Left lung (tissue), 10 donors: Measurements from ENCODE around the gene LRPAP1. TPM values are rescaled to one million over a fixed set of nuclear protein-coding genes. Genes with fewer than 3 reads are reported as not detected.

Experiments
- ATAC-seq: fragments of 200-7000 bp; cut with Tn5 transposase; one replicate; pipeline ENCODE4 v1.9.1; 2020; ENCODE audit warnings: moderate library complexity
- DNase-seq, 4 donors: peaks; one replicate each; pipeline ENCODE4 v3.0.0-alpha.2; 2013 to 2020
- H3K27ac ChIP-seq, 2 donors: fragments of 200-600 bp; sonication (generic) in 1 of 2; one replicate each; pipeline versions ENCODE4 v1.5.0 to v1.8.0; 2020 to 2021
- H3K27me3 ChIP-seq, 2 donors: fragments of 200-600 bp; sonication (generic) in 1 of 2; one replicate each; pipeline versions ENCODE4 v1.5.0 to v1.8.0; 2020 to 2021
- H3K36me3 ChIP-seq, 2 donors: fragments of 200-600 bp; sonication (generic) in 1 of 2; one replicate each; pipeline versions ENCODE4 v1.5.0 to v1.8.0; 2020 to 2021
- H3K4me1 ChIP-seq, 2 donors: fragments of 200-600 bp; one replicate each; pipeline ENCODE4 v1.8.0; 2021
- H3K4me3 ChIP-seq, 2 donors: fragments of 200-600 bp; sonication (generic) in 1 of 2; one replicate each; pipeline versions ENCODE4 v1.5.0 to v1.8.0; 2020 to 2021; ENCODE audit warnings: mild to moderate bottlenecking in 1 of 2
- H3K9me3 ChIP-seq, 2 donors: fragments of 200-600 bp; sonication (generic) in 1 of 2; one replicate each; pipeline versions ENCODE4 v1.5.0 to v1.8.0; 2020 to 2021
- CTCF ChIP-seq, 2 donors: fragments of 200-600 bp; sonication (generic) in 1 of 2; IDR thresholded peaks; one replicate each; pipeline versions ENCODE4 v1.5.0 to v1.8.0; 2021; ENCODE audit warnings: antibody characterized with exemption in 2 of 2
- intact Hi-C, 2 donors: fragments of 100-400 bp; cut with DNase I; formaldehyde crosslinking; loops; one replicate each; pipeline versions ENCODE4 v1.11.2 to v1.14.2; 2022
- polyA plus RNA-seq, 6 donors: library from polyadenylated mRNA; unstranded; fragments of 120-200 nt; gene quantifications; one replicate each; pipeline ENCODE4 v1.2.1, GENCODE V29; 2013; ENCODE audit not compliant: insufficient read length in 6 of 6
- total RNA-seq, 2 donors: library from RNA; stranded (reverse); fragmentation: NEBNext Ultra II Directional; extraction: Animal tissue kit (Norgen Biotek cat#: 25700); gene quantifications; one replicate each; pipeline ENCODE4 v1.2.1, GENCODE V29; 2021
- donor health status: DM: no; HTN: yes; CAD: no.
- donor health status: DM: no; HTN: no; CAD: no.

LRPAP1 gene
- total and polyA plus RNA-seq, 8 donors: 95.9 to 218 (median 112) TPM

DNA sequence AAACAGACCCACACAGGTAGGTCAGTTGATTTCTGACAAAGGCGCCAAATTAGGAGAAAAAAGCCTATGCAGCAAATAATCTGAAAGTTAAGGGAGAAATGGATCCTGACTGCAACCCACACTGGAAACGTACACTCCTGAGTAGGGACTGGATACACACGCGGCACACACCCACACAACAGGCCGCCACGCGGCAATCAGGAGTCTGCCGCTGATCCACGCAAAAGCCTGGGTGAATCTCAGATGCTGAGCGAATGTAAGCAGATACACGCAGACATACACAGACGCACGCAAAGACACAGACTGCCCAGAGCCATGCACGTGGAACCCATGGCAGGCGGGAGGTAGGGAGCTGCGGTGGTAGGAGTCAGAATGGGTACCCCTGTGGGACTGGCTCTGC, 21.7 kb downstream of the LRPAP1 start:
- Histone ChIP-seq H3K9me3 (no peaks in the 10 kb centered on the region), H3K27me3 (no peaks in the 10 kb centered on the region), H3K36me3 (peaks cover 3 to 93% of the 10 kb centered on the region in 2 donors), H3K4me1 (peaks cover 0 to 6% of the 10 kb centered on the region in 2 donors), H3K27ac (no peak overlapping the region), H3K4me3 (no peak overlapping the region)
- intact Hi-C loops: no loop called here
- TF ChIP-seq CTCF (IDR thresholded peaks at IDR 0.05): no peak
- DNase-seq: peak in 1 of 4 donors; percentile 44
- no peak for ATAC-seq

DNA sequence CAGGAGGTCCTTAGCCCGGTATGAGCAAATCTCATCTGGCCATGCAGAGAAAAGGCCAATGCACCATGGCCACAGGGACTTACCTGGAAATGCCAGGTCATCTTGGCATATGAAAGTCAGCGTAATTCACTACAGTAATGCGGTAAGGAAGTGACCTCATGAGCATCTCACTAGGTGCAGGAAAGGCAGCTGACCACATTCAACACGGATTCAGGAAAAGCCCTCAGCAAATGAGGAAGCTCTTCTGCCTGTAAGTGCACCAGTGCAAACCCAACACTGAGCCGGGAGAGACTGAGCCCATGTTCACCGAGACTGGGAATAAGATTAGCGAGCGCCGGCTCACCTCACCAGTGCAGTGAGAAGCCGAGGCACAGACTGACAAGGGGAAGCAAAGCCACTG, 23.7 kb downstream of the LRPAP1 start:
- Histone ChIP-seq H3K4me1 (peaks cover 0 to 6% of the 10 kb centered on the region in 2 donors), H3K9me3 (no peaks in the 10 kb centered on the region), H3K27ac (peak overlapping the region in 1 of 2 donors; percentile 80), H3K27me3 (no peaks in the 10 kb centered on the region), H3K36me3 (peaks cover 0 to 93% of the 10 kb centered on the region in 2 donors), H3K4me3 (no peak overlapping the region)
- intact Hi-C loops: no loop called here
- DNase-seq (peak in 1 of 4 donors; percentile 51), ATAC-seq (no peak)
- no peak for TF ChIP-seq CTCF (IDR thresholded peaks at IDR 0.05)

DNA sequence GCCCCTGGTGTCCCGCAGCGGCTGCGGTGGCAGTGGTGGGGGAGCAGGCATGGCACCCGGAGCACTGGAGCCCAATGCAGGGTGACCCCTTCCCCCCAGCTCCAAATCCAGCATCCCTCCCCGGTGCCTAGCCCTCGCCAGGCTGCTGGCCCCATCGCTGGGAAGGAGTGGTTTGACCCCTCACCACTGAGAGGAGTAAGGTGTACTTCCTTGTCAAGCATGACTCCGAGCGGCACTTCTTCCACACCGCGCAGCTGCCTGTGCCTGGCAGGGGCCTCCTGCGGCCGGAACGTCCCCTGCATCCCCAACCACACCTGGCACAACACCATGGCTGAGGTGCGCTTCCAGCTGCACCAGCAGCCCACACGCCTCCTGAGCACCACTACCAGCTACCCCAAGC, 27.0 kb downstream of the LRPAP1 start:
- H3K4me3 ChIP-seq: no peak overlapping the region
- H3K9me3 ChIP-seq: no peaks in the 10 kb centered on the region
- DNase-seq: no peak
- peaks cover 0 to 93% of the 10 kb centered on the region in 2 donors for H3K36me3 ChIP-seq
- no peaks in the 10 kb centered on the region for H3K27me3 ChIP-seq
- no peak for TF ChIP-seq CTCF (IDR thresholded peaks at IDR 0.05)
- intact Hi-C loops: no loop called here
- no peak overlapping the region for H3K27ac ChIP-seq
- ATAC-seq: no peak
- peaks cover 0 to 13% of the 10 kb centered on the region in 2 donors for H3K4me1 ChIP-seq

DNA sequence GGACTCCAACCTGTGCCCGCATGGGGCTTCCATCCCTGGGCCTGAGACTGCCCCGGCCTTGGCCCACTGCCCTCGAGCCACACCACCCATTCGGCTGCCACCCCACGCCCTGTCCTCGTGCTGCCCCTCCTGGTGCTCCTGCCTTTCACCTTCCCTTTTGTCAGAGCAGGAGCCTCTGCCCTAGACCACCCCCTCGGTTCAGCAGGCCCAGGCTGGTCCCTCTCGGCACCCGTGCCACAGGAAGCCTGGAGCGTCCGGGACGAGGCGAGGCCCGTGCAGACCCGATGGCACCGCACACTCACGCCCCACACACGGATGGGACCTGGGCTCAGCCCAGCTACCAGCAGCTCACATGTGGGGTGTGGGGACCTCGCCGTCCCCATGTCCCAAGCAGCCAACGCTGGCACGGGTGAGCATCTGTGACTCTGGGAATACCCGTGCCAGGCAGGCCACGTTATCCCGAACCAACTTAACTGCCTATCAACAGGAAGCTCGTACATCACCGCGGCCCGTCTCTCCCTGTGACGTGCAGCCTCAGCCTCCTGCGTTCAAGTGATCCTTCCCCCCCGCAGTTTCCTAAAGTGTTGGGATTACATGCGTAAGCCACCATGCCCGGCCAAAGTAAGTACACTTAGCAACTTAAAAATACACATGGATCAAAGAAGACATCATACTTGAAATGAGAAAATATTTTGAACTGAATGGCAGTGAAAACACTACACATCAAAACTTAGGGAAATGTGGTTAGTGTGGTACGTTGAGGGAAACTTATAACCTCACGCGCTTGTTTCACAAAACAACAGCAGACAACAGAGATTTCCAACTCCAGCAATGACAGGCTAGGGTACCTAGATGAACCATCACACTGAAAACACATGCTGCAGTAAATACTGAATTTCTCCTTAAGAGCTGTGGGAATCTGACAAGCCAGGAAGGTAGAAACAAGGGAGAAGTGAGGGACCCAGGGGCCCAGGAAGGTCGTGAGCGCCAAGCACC, 29.0 kb downstream of the LRPAP1 start:
- TF ChIP-seq CTCF (IDR thresholded peaks at IDR 0.05): no peak
- Histone ChIP-seq H3K4me1 (peaks cover 0 to 7% of the 10 kb centered on the region in 2 donors), H3K36me3 (peaks cover 0 to 86% of the 10 kb centered on the region in 2 donors), H3K4me3 (no peak overlapping the region), H3K9me3 (no peaks in the 10 kb centered on the region), H3K27me3 (no peaks in the 10 kb centered on the region), H3K27ac (no peak overlapping the region)
- DNase-seq (no peak), ATAC-seq (peak; percentile 46)
- intact Hi-C loops: no loop called here

GRCh38 chr4:3501825-3502425, 30.3 kb downstream of the LRPAP1 start:
- Histone ChIP-seq H3K4me1 (peaks cover 0 to 7% of the 10 kb centered on the region in 2 donors), H3K9me3 (no peaks in the 10 kb centered on the region), H3K4me3 (no peak overlapping the region), H3K27me3 (no peaks in the 10 kb centered on the region), H3K36me3 (peaks cover 0 to 74% of the 10 kb centered on the region in 2 donors), H3K27ac (no peak overlapping the region)
- no peak for ATAC-seq
- no peak for DNase-seq
- TF ChIP-seq CTCF (IDR thresholded peaks at IDR 0.05): no peak
- intact Hi-C loops: no loop called here
